Stomach (tissue), 19 donors: ENCODE measurements around the gene POU2AF1. TPM values are rescaled to one million over a fixed set of nuclear protein-coding genes. Genes with fewer than 3 reads are reported as not detected.

Source experiments
- DNase-seq, 2 donors: peaks; one replicate each; pipeline versions ENCODE4 v3.0.0 to v3.0.0-alpha.2; 2013 to 2019
- H3K27ac ChIP-seq, 5 donors: fragments of 200-600 bp in 4 of 5; sonication (generic) in 4 of 5; one replicate each; pipeline ENCODE4 v1.5.1; 2013 to 2019; ENCODE audit warnings: mild to moderate bottlenecking in 1 of 5, moderate library complexity in 1 of 5
- H3K27me3 ChIP-seq, 3 donors: fragments of 200-600 bp; sonication (generic); one replicate each; pipeline ENCODE4 v1.5.1; 2017 to 2019; ENCODE audit warnings: mixed run types in 1 of 3
- H3K36me3 ChIP-seq, 4 donors: fragments of 200-600 bp; sonication (generic); 1 replicate in 3 of 4; 2 replicates in 1 of 4; pipeline ENCODE4 v1.5.1; 2016 to 2019
- H3K4me1 ChIP-seq, 4 donors: fragments of 200-600 bp; sonication (generic); one replicate each; pipeline ENCODE4 v1.5.1; 2016 to 2019
- H3K4me3 ChIP-seq, 4 donors: fragments of 200-600 bp; sonication (generic) in 3 of 4; one replicate each; pipeline ENCODE4 v1.5.1; 2016 to 2019; ENCODE audit warnings: mild to moderate bottlenecking in 1 of 4
- H3K9me3 ChIP-seq, 4 donors: fragments of 200-600 bp; sonication (generic); one replicate each; pipeline ENCODE4 v1.5.1; 2016 to 2019
- CTCF ChIP-seq, 7 experiments: fragments of 450-650 bp in 4 of 7; fragments of 200-600 bp in 3 of 7; sonication (generic) in 3 of 7; IDR thresholded peaks; one replicate each; pipeline ENCODE4 v1.5.1; 2016 to 2019; ENCODE audit warnings: antibody characterized with exemption in 7 of 7, control low read depth in 2 of 7, mild to moderate bottlenecking in 1 of 7
- EP300 ChIP-seq: sonication (generic); formaldehyde crosslinking; IDR thresholded peaks from one replicate; pipeline ENCODE4 v1.6.1; 2017; ENCODE audit warnings: antibody characterized with exemption
- POLR2A ChIP-seq, 4 donors: fragments of 450-650 bp; IDR thresholded peaks; one replicate each; pipeline ENCODE4 v1.6.1; 2016; ENCODE audit warnings: antibody characterized with exemption in 4 of 4, control low read depth in 2 of 4, mild to moderate bottlenecking in 1 of 4, moderate library complexity in 1 of 4
- POLR2AphosphoS5 ChIP-seq, 3 donors: sonication (generic); formaldehyde crosslinking; IDR thresholded peaks; one replicate each; pipeline ENCODE4 v1.6.1; 2016; ENCODE audit warnings: antibody characterized with exemption in 3 of 3
- WGBS, 5 donors: extraction: QIAGEN DNeasy Blood & Tissue Kit in 3 of 5; methylation state at CpG; one replicate each; pipeline versions ENCODE4 v1.1.5 to v1.1.7; 2013 to 2018; 5-methylcytosine and 5-hydroxymethylcytosine counted together
- intact Hi-C: fragments of 100-400 bp; cut with DNase I; formaldehyde crosslinking; loops from one replicate; pipeline ENCODE4 v1.15.1; 2023; ENCODE audit warnings: low total_unique reads
- long read RNA-seq, 10 donors: transcript quantifications; one replicate each; lab custom pipeline, GENCODE V29; 2026
- polyA plus RNA-seq, 3 donors: library from polyadenylated mRNA; stranded (reverse); fragments of 200-250 nt; gene quantifications; one replicate each; pipeline ENCODE4 v1.2.3, GENCODE V29; 2013
- total RNA-seq, 5 donors: library from RNA; depleted of rRNA; stranded (reverse); fragments of >200 nt; gene quantifications; one replicate each; pipeline versions ENCODE4 v1.1.0 to v1.2.3, GENCODE V29; 2014 to 2016
- donor health status: healthy with polysubstance abuse.
- donor health status: Bipolar disorder and iron deficiency.
- donor health status: healthy.

The POU2AF1 gene
- total RNA-seq (10 to 100 TPM in 2 of 5 donors, 1 to 10 TPM in 2, not detected in 1; 2.8 to 43.2 (median 14.8) TPM), polyA plus RNA-seq (10 to 100 TPM in 1 of 3 donors, 1 to 10 TPM in 2; 7.0 to 12.3 (median 8.8) TPM)
- long read RNA-seq, donor 1, partial matches to known transcripts = 0 of 1 reads
- long read RNA-seq, donor 1, other reads (novel, unspliced or antisense) = 0 of 1 reads
- long read RNA-seq, donor 2 = 0 reads
- long read RNA-seq, donor 3, partial matches to known transcripts = 5 of 8 reads
- long read RNA-seq, donor 3, other reads (novel, unspliced or antisense) = 0 of 8 reads
- long read RNA-seq, donor 4 = 0 reads
- long read RNA-seq, donor 5, partial matches to known transcripts = 8 of 9 reads
- long read RNA-seq, donor 5, other reads (novel, unspliced or antisense) = 0 of 9 reads
- long read RNA-seq, donor 6, partial matches to known transcripts = 5 of 6 reads
- long read RNA-seq, donor 6, other reads (novel, unspliced or antisense) = 0 of 6 reads
- long read RNA-seq, donor 7, partial matches to known transcripts = 0 of 1 reads
- long read RNA-seq, donor 7, other reads (novel, unspliced or antisense) = 0 of 1 reads
- long read RNA-seq, donor 8, partial matches to known transcripts = 7 of 9 reads
- long read RNA-seq, donor 8, other reads (novel, unspliced or antisense) = 0 of 9 reads
- long read RNA-seq, donor 9 = 0 reads
- long read RNA-seq, donor 10 = 0 reads

- Histone ChIP-seq H3K4me3 (peak within 1 kb of the TSS in 1 of 4 donors; percentile 24), H3K4me1 (peaks cover 0 to 7% (median 1%) of the 10 kb centered on the region in 4 donors), H3K27me3 (peaks cover 0 to 6% (median 0%) of the 10 kb centered on the region in 3 donors), H3K36me3 (no peaks in the 10 kb centered on the region), H3K9me3 (no peaks in the 10 kb centered on the region), H3K27ac (peak within 1 kb of the TSS in 1 of 5 donors; percentile 46)
- intact Hi-C loops = no loop called here
- TF ChIP-seq EP300 (no peak), POLR2A (IDR thresholded peaks at IDR 0.05) (no peak), CTCF (IDR thresholded peaks at IDR 0.05) (no peak), POLR2AphosphoS5 (IDR thresholded peaks at IDR 0.05) (no peak)
- DNase-seq = peak in 1 of 2 donors; percentile 66
- 55 to 73% (median 66%) methylated on average over 17 to 33 of the region's 33 CpGs for WGBS, 5 donors
These were observed at the start of gene POU2AF1 for GRCh38 chr11:111378861-111379601. Gene POU2AF1, minus strand, starts transcription at chr11:111379275. Its CDS starts 98 bp downstream, at chr11:111379177.

GRCh38 chr11:111428113-111428876 is 49.2 kb upstream of the POU2AF1 start:
- DNase-seq = no peak
- no peak for TF ChIP-seq POLR2AphosphoS5 (IDR thresholded peaks at IDR 0.05)
- TF ChIP-seq EP300 = no peak
- no peak for TF ChIP-seq CTCF (IDR thresholded peaks at IDR 0.05)
- TF ChIP-seq POLR2A (IDR thresholded peaks at IDR 0.05) = no peak
- no peaks in the 10 kb centered on the region for H3K4me1 ChIP-seq
- 83 to 95% (median 92%) methylated on average over 4 to 5 of the region's 5 CpGs for WGBS, 5 donors
- no peaks in the 10 kb centered on the region for H3K9me3 ChIP-seq
- no peak overlapping the region for H3K4me3 ChIP-seq
- no peak overlapping the region for H3K27ac ChIP-seq
- H3K27me3 ChIP-seq = no peaks in the 10 kb centered on the region
- intact Hi-C loops = no loop called here
- H3K36me3 ChIP-seq = no peaks in the 10 kb centered on the region

GRCh38 chr11:111427471-111427912 is 48.4 kb upstream of the POU2AF1 start:
- H3K4me1 ChIP-seq = peaks cover 4 to 5% (median 5%) of the 10 kb centered on the region in 4 donors
- H3K27ac ChIP-seq = no peak overlapping the region
- DNase-seq = peak in 1 of 2 donors; percentile 64
- intact Hi-C loops = no loop called here
- no peak overlapping the region for H3K4me3 ChIP-seq
- H3K36me3 ChIP-seq = no peaks in the 10 kb centered on the region
- 50 to 56% (median 54%) methylated on average over 4 of the region's 4 CpGs for WGBS, 5 donors
- H3K9me3 ChIP-seq = no peaks in the 10 kb centered on the region
- no peak for TF ChIP-seq POLR2A (IDR thresholded peaks at IDR 0.05)
- TF ChIP-seq POLR2AphosphoS5 (IDR thresholded peaks at IDR 0.05) = no peak
- TF ChIP-seq CTCF (IDR thresholded peaks at IDR 0.05) = no peak
- TF ChIP-seq EP300 = no peak
- H3K27me3 ChIP-seq = no peaks in the 10 kb centered on the region
